SK-N-DZ (cell line): Measurements from ENCODE around the gene PRKN.

ENCODE experiments used
- DNase-seq: peaks from one replicate; pipeline ENCODE4 v3.0.0-alpha.2; 2015; ENCODE audit warnings: low spot score

PRKN gene

DNA sequence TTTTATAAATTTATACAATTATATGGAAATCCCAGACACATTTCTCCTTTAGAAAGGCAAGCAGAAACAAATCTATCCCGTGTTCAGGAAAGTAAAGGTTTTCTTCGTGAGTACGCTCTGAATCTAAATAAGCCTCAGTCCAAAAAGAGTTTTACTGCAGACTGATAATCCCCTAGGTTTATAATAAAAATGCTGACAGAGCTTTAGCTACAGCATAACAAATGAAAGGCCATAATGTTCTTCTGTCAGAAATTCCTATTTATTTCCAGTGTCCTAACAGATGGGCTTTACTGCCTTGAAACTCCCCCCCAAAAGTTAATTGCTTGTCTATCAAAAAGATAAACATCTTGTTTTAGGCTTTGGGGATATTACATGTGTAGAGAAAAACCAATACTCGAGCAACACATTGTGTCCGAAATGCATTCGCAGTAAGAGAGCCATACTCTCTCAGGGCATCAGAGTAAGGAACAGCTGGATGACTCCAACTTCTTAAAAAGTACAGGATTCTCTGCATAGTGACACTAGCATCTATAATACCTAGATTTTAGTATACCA, 109.0 kb downstream of the PRKN start:
- DNase-seq: no peak

DNA sequence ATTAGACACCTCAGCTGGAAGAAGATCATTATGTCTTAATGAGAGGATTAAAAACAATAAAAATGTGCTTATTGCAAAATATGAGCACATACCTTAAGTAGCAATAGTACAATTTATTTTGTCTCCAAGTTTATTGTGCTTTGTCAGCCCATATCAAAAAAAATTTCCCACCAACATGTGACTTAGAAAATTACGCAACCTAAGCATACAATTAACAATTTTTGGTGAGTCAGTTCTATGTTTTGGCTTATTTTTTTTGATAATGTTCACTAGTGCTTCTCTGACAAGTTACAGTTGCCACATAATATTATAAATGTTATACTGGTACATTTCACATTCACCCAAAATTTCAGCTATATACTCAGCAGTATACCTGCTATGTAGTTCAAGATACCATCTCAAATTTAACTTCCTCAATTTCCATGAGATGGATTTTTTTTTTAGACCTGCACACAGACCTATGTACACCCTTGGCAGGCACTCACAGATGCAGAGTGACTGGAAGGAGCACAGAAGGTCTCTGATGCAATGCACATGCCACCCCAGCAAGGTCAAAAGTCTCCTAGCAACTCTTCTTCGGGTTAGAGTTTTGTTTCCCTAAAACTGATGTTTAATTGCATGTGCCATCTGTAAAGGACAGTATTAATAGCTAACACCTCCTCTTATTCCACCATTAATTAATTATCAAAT, 112.4 kb downstream of the PRKN start:
- no peak for DNase-seq

DNA sequence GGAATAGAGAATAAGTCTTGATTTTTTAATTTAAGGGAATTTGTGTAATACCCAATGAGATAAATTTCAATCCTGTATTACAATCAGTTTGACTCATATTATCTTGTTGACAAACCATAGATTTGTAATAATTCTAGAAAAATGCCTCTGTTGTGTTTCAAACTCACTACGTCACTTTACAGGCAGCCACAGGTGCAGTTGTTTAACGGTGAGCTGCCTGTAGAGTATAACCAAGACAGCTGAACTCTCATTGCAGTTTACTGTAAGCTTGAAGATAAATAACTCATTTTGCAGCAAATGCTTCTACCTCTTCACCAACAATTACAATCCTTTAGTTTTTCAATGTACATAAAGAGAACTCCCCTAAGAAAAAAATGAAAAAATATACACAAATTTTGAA, 114.3 kb downstream of the PRKN start:
- no peak for DNase-seq

DNA sequence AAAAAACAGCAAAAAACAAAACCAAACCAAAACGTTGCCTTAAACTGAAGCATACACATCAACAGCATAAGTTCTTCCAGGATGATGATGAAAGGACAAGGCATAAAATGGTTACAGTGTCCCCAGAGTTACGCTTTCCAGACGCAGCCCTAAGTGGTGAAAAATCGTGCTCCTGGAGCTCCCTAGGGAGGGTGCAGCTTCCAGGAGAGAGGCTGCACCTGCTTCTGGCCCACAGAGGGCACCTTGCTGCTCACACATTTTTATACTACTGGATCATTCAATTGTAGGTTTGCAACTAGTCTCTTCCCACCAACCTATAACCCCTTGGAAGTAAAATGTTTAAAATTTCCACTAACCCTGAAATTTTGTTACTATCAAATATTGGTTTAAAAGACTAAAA, 115.0 kb downstream of the PRKN start:
- DNase-seq: peak; percentile 90

DNA sequence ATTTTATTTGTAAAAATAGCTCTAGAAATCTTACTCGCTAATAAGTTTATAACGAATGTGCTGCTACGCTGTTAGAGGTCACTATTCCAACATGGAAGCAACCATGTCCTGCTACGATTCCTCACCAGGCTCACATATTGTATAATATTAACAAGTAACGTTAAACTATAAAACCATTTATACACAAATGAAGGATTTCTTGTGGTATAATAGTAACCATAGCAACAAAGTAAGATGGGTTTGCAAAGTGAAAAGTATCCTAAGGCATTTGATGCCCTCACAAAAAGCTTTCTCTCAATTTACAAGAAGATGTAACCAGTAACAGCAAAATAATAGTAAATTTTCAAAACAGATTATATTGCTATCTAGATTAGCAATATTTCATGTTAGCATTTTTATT, 117.2 kb downstream of the PRKN start:
- no peak for DNase-seq

DNA sequence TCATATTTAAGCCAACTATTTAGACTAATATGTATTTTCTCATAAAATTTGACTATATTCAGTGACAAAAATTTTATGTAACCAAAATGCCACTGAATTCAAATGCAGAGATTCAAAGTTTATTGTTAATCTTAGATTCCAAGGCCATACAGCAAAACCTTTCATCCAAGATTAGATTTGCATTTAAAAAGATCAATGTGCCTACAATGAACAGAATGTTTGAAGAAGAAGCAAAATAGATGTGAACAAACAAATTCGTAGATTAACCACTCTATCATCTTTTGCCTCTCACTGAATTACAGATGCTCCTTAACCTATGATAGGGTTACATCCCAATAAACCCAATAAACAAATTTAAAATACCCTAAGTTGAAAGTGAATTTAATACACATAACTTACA, 121.7 kb downstream of the PRKN start:
- DNase-seq: no peak

DNA sequence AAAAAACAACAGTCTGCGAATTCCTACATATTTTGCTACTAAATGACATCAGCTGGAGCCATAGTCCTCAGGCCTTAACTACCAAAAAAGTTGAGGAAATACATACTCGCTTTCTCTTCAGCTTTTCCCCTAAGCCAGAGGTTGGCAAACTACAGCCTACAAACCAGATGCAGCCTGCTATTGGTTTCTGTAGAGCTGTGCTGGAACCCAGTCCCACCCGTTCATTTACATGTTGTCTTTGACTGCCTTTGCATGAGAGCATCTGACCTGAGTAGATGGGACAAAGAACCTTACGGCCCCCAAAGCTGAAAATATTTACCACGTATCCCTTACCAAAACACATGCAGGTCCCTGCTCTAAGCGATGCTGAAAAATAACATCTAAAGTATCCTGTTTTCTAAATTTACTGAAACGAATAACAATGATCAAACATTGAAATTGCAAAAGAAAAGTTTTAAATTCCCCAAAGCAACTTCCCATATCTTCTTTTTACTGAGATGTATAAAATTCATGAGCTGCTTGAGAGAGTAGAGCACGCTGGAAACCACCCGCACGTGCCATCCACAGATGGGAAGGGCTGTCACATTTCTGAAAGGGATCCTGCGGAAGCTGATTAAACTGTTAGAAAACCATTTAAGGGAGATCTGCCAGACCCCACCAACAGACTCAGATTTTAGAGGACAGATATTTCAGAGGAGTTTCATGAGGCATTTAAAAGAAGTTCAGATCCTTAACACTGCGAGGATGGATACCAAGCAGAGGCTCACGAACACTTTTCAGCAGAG, 124.1 kb downstream of the PRKN start:
- no peak for DNase-seq

DNA sequence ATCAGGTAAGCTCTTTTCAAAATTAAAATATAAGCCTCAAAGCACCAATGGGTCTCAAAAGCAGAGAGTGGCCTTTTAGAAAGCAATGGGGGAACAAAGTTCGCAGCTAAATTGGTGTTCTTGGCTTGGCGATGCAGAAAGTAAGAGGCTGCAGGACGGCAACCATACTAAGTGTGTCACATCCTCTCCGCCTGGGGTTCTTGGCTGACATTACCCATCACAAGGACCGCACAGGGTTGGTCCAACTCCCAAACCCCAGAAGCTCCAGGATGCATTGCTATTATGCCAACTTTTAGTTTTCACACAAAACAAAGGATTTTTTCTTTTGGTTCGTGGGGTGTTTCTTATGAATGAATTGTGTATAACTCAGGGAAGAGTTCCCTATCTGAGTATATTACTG, 124.8 kb downstream of the PRKN start:
- no peak for DNase-seq

DNA sequence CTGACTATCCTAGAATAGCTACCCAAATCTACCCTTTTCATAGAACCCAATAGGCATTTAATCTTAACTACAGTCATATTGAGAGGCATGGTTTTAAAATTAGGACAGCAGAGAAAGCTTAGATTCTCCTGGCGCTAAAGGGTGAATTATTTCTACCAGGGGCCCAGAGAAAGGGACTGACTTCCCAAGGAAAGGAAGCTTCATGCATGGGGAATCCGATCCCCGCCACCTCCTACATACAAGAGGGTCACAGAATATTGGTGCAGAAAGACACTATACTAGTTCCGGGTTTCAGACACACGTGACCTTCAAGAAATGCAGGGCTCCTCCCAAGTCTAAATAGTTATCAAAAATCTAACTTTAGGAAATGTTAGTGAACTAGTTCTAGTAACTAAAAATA, 130.9 kb downstream of the PRKN start:
- no peak for DNase-seq

DNA sequence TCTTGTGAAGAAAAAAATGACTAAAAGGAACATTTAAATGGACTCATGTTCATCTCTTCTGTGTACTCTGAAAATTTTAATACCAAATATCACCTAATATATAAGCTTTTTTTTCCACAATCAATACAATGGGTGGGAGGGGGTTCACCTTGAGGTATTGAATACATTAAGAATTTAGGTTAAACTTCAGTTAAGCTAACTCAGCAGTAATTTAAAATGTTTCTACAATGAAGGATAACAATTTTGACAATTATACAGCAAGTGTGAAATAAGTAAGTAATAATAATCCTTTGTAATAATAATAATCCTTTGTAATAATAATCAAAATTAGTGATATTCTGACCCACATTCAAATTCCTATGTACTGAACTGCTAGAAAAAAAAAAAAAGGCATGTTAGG, 136.0 kb downstream of the PRKN start:
- DNase-seq: no peak

DNA sequence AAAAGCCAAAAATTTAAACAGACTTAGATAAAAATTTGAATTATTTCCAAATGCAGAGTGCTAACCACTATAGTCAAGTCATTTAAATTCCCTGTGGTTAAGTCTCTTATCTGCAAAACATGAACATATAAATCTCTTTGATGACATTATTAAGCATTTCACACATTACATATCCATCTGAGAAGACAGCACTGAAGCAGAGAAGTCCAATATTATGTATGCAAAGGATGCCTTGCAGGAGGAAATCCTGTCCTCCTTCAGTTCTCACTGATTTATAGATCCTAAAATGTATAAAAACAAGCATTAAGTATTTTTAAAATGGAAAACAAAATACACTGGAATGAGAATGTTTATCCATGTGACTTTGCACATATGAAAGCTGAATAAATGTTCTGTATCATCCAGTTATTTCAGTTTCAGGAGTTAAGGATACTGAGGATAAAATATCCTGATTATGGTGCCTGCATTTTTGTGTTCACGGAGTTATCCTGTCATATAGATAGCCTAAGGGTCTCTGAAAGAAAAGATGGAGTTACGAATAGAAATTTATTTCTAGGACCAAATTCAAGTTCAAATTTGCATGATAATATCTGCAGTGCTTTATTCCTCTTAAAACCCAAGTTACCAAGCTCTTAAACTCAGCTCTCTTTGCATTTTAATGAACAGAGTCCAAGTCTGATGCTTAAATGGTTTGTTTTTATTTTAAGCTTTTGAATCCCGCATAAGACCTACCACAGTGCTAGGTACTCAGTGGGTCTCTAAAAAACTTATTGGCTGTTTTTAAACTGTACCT, 145.4 kb downstream of the PRKN start:
- DNase-seq: no peak

DNA sequence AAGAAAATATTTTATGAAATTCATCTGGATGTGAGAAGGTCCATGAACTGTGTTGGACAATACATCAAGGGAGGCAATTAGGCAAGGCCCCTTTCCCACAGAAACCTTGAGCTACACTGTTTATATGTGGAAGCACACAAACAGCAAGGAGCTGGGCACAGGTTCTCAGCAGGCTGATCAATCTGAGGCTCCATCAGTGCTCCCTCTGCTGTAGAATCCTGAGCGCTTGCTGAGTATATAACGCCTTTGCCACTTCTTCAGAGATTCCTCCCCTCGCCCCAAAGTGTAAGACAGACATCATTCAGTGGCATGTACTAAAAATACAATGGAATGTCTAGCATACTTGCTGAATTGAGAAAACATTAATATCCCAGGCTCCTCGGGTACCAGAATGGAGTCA, 146.9 kb downstream of the PRKN start:
- no peak for DNase-seq

DNA sequence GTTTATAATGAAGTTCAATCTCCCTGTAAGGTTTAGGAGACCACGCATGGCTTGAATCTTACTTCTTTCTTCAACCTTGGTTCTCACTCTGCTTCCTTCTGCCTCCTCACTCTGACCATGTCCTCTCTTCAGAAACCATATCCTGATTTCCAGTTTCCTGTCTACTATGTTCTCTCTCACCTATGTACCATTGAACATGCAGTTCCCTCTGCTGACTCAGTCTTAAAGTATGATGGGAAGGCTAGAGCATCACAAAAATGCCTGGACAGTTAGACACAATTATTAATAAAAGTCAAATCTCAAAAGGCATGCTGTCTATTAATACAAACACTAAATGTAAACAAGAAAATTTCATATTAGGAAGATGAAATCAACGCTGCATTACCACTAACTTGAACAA, 151.6 kb downstream of the PRKN start:
- DNase-seq: no peak

DNA sequence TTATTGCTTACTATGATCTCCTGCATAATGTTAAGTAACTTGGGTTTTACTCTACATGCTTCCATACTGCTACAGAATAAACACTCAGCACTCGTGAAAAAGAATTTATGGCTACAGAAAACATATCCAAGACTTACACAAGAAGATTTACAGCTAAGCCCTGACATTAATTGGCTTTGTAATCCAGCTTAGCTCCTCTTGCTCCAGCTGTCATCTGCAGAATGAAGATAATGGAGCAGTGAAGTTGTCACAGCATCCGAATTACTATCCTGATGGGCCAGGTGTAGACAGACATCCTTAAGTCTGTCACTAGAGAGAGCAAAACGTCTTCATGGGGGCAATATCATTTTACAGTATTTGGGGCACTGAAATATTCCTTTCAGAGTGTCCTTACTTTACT, 155.3 kb downstream of the PRKN start:
- peak; percentile 27 for DNase-seq

DNA sequence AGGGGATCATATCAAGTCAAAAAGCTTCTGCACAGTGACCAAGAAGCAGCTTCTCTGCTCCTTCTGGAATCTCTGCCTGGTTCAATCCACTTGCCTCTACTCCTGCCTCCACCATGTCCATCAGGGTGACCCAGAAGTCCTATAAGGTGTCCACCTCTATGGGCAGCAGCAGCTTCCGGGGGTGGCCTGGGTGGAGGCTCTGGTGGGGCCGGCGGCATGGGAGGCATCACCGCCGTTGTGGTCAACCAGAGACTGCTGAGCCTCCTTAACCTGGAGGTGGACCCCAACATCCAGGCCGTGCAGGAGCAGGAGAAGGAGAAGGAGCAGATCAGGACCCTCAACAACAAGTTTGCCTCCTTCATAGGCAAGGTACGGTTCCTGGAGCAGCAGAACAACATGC, 159.3 kb downstream of the PRKN start:
- no peak for DNase-seq

DNA sequence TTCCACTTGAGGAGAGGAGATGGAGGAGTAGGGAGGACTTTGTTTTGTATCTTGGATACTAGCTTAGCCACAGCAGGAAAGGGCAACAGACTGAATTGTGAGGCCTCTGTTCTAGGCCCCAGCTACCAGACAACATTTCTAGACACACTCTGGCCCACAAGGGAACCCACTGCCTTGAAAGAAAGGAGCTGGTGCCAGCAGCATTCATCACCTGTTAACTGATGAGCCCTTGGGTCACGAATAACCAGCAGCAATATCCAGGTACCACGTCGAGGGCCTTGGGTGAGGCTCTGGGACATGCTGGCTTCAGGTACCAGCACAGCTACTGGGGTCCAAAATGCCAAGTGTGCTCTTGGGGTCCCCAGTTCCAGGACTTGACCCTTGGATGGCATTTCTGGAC, 165.5 kb downstream of the PRKN start:
- no peak for DNase-seq

DNA sequence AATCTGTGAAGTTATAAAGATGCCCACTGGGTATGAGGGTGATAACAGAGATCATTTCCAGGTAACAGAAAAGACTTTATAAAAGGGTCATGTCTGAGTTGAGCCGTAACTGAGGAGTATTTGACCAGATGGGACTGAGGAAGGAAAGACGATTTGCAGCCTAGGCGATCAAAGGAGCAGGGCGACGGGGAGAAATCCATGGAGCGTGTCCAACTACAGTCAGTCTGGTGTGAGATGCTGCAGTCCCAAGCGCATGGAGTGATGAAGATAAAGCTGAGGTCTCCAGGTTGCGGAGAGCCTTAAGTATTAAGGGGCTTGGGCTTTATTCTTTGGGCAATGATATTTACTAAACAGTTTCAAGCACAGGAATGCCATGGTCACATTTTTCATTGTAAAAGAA, 166.7 kb downstream of the PRKN start:
- peak; percentile 58 for DNase-seq

DNA sequence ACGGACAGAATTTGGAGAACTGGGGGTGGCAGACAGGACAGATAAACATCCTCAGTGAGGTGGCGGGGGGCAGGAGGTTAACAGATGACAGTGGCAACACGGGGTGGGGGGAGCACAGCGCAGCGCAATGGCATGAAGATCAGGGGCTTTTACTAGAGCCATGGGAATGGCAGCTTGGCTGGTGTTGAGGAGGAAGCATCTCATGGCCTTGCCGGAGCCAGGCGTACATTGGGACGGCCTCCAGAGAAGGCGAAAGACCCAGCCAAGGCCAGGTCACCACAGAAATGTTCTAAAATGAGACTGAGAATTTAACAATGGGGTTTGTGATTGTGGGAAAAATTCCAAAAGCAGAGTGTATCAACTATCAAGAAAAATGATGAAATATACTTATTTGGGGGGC, 173.0 kb downstream of the PRKN start:
- no peak for DNase-seq

DNA sequence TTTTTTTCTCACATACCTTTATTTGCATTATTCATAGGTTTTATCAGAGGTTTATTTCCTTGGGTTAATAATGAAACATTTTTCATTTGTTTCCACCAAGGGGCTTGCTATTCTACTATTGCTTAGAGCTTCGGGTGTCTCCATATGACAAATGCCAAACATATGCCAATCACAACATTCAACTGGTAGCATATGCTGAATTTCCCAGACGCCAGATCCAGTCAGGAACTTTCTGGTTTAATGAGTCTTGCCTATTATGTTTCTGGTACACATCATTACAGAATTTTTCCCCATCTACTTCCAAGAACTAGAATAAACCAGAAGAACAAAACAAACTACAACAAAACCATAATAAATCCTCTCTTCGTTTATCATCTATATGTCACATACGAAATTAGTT, 180.7 kb downstream of the PRKN start:
- DNase-seq: no peak

DNA sequence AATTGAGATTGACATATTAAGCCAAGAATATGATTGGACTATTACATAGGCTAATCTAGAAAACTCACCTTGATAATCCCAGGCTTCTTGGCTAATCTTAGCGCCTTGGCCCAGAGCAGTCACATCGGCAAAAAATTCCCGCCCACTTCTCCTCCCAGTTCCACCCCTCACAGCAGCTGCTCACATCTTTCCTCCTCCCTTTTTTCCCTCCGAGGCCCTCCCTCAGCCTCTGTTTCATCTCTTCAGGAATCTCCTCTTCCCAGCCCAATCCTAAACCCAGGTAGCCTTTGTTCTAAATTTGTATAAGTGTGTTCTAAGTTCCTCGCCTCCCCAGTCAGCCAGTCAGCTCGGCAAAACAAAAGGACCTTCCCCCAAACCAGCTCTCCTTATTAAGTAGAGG, 184.3 kb downstream of the PRKN start:
- no peak for DNase-seq

DNA sequence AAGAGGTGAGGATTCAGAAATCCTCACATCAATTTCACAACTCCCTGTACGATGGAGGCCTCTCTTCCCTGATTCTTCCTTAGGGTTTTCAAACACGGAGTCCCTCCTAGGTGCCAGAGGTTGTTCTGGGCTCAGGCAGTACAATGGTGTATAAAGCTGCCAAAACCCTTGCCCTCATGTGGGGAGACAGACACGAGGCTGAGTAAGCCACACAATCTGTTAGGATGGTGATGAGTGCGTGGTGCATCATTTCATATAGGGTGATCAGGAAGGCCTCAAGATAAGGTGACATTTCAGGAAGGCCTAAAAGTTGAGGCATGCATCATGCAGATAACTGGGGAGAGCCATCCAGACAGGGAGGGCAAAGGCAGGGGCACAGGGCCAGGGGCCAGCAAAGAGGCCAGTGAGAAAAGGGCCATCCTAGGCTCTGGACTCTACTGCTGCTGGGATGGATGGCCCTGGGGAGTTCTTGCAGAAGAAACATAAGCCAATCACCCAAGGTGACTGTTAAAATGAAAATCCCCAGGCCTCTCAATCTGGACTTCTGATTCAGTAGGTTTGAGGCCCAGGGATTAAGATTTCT, 186.5 kb downstream of the PRKN start:
- no peak for DNase-seq

DNA sequence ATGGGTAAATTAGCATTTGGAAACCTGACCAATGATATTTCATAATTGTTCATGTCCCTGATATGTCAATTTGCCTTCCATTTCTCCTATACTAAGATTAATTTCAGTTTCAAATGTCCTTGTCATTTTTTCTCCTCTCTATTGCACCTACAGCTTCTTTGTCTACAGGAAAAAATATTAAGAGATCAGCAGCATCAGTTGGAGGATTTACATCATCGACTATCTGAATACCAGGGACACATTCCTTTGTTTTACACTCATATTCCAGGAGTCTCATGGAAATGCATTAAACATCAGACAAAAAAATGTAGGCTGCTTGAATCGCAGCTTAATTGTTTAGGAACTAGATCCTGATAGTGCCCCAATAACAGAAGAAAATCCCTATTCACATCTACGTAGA, 188.2 kb downstream of the PRKN start:
- DNase-seq: no peak
